Suppressor macrophage treated with lipopolysaccharide for 1 hour (primary cell): ENCODE measurements around the gene ZNF678.

ENCODE experiments used
- DNase-seq, 3 donors: peaks; one replicate each; pipeline ENCODE4 v3.0.0-alpha.2; 2020 to 2022

ZNF678 gene

GRCh38 chr1:227726318-227726717, 163.0 kb downstream of the ZNF678 start:
- DNase-seq: no peak
